OCI-LY3 (cell line): ENCODE data around the gene HOXB6.

Experiments used
- EZH2phosphoT487 ChIP-seq: fragments of 200-600 bp; shearing (Covaris generic); IDR thresholded peaks from 2 replicates; pipeline ENCODE4 v1.6.1; 2018; ENCODE audit warnings: antibody characterized with exemption, mixed run types, low read depth
- TF ChIP-seq, protein P1 (sequence below): fragments of 200-600, 300-600 bp; sonication (generic); IDR thresholded peaks from 2 replicates; pipeline ENCODE4 v1.5.1; 2014; ENCODE audit warnings: antibody characterized with exemption, low read length, low read depth

- TF ChIP-seq, protein P1, sequence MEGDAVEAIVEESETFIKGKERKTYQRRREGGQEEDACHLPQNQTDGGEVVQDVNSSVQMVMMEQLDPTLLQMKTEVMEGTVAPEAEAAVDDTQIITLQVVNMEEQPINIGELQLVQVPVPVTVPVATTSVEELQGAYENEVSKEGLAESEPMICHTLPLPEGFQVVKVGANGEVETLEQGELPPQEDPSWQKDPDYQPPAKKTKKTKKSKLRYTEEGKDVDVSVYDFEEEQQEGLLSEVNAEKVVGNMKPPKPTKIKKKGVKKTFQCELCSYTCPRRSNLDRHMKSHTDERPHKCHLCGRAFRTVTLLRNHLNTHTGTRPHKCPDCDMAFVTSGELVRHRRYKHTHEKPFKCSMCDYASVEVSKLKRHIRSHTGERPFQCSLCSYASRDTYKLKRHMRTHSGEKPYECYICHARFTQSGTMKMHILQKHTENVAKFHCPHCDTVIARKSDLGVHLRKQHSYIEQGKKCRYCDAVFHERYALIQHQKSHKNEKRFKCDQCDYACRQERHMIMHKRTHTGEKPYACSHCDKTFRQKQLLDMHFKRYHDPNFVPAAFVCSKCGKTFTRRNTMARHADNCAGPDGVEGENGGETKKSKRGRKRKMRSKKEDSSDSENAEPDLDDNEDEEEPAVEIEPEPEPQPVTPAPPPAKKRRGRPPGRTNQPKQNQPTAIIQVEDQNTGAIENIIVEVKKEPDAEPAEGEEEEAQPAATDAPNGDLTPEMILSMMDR, result peak; percentile 9; the same call in 1 of the 2 replicates
- TF ChIP-seq EZH2phosphoT487, result no peak
Observed at GRCh38 chr17:48559122-48559839, 45.5 kb downstream of the HOXB6 start.
